Erythroblast (primary cell): ENCODE results near the gene PCDHGA7.
"Not testable (repeated sequence)": the region's sequence is repeated elsewhere in the genome, so short reads cannot be mapped to it uniquely, and the experiment has no call there.

Source experiments
- GATA1 ChIP-seq: IDR thresholded peaks from 2 replicates; pipeline ENCODE4 v1.6.1; 2011; ENCODE audit warnings: low read depth, mild to moderate bottlenecking, control low read depth, low read length, moderate library complexity
- POLR2A ChIP-seq: IDR thresholded peaks from 2 replicates; pipeline ENCODE4 v1.6.1; 2011; ENCODE audit warnings: mild to moderate bottlenecking, low read length

DNA sequence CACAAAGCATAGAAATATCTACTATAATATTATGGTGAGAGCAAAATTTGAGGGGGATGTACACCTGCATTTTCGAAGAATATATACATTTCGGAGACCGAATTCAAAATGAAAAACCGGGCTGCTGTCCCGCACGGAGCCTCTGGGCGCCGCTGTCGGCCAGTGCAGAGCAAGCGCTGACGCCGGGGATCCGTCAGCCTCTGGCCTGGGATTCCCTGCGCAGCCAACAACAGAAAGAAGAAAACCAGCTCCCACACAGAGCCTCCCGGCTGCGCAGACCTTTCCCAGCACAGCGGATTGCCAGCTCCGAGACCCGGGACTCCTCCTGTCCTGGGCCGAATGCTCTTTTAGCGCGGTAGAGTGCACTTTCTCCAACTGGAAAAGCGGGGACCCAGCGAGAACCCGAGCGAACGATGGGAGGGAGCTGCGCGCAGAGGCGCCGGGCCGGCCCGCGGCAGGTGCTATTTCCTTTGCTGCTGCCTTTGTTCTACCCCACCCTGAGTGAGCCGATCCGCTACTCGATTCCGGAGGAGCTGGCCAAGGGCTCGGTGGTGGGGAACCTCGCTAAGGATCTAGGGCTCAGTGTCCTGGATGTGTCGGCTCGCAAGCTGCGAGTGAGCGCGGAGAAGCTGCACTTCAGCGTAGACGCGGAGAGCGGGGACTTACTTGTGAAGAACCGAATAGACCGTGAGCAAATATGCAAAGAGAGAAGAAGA is 25.4 kb downstream of the PCDHGA7 start, which contains the start of gene PCDHGB6:
- TF ChIP-seq POLR2A, GATA1: not testable (repeated sequence)
